GM23338 (cell line): ENCODE measurements around the gene DTL. TPM values are rescaled to one million over a fixed set of nuclear protein-coding genes. Genes with fewer than 3 reads are reported as not detected.

Source experiments
- ATAC-seq: fragments of 200-7000 bp; cut with Tn5 transposase; 3 replicates; pipeline ENCODE4 v1.9.1; 2020
- DNase-seq: peaks from one replicate; pipeline ENCODE4 v3.0.0-alpha.2; 2015; ENCODE audit warnings: low spot score
- H2AFZ ChIP-seq: fragments of 200-600 bp; sonication (generic); 2 replicates; pipeline ENCODE4 v1.8.0; 2016; ENCODE audit warnings: antibody characterized with exemption, mild to moderate bottlenecking, moderate library complexity
- H3F3A ChIP-seq: fragments of 200-600 bp; sonication (generic); replicated peaks from 2 replicates; pipeline ENCODE4 v1.8.0; 2017; ENCODE audit warnings: antibody characterized with exemption, mixed run types, low read depth
- H3K27ac ChIP-seq: fragments of 200-600 bp; sonication (generic); 2 replicates; pipeline ENCODE4 v1.6.1; 2016; ENCODE audit warnings: low read depth
- H3K27me3 ChIP-seq: fragments of 200-600 bp; sonication (generic); 2 replicates; pipeline ENCODE4 v1.8.0; 2016; ENCODE audit warnings: mild to moderate bottlenecking, mixed run types, moderate library complexity; ENCODE audit not compliant: insufficient read depth
- H3K36me3 ChIP-seq: fragments of 200-600 bp; sonication (generic); 2 replicates; pipeline ENCODE4 v1.8.0; 2016; ENCODE audit warnings: mild to moderate bottlenecking; ENCODE audit not compliant: insufficient read depth
- H3K4me1 ChIP-seq: fragments of 200-600 bp; sonication (generic); 2 replicates; pipeline ENCODE4 v1.8.0; 2016; ENCODE audit warnings: mild to moderate bottlenecking, moderate library complexity; ENCODE audit not compliant: insufficient read depth
- H3K4me2 ChIP-seq: fragments of 200-600 bp; sonication (generic); 2 replicates; pipeline ENCODE4 v1.7.1; 2017; ENCODE audit warnings: mixed run types
- H3K4me3 ChIP-seq: fragments of 200-600 bp; sonication (generic); 2 replicates; pipeline ENCODE4 v1.6.1; 2016; ENCODE audit warnings: mixed run types
- H3K79me2 ChIP-seq: fragments of 200-600 bp; sonication (generic); replicated peaks from 2 replicates; pipeline ENCODE4 v1.8.0; 2017; ENCODE audit warnings: mild to moderate bottlenecking; ENCODE audit not compliant: insufficient read depth
- H3K9me2 ChIP-seq: fragments of 200-600 bp; sonication (generic); 2 replicates; pipeline ENCODE4 v1.8.0; 2017; ENCODE audit not compliant: insufficient read depth
- H4K20me1 ChIP-seq: fragments of 200-600 bp; sonication (generic); replicated peaks from 2 replicates; pipeline ENCODE4 v1.8.0; 2017; ENCODE audit warnings: mild to moderate bottlenecking; ENCODE audit not compliant: insufficient read depth
- H3K27ac Mint-ChIP-seq: 2 replicates; pipeline ENCODE4 v1.8.0; 2020; ENCODE audit warnings: inconsistent platforms, mild to moderate bottlenecking, moderate library complexity, mixed read lengths
- H3K27me3 Mint-ChIP-seq: 3 replicates; pipeline ENCODE4 v1.8.0; 2022; ENCODE audit warnings: low read depth, mild to moderate bottlenecking, moderate library complexity, mixed read lengths, inconsistent platforms; ENCODE audit not compliant: insufficient read depth, poor library complexity
- H3K36me3 Mint-ChIP-seq: 3 replicates; pipeline ENCODE4 v1.8.0; 2021; ENCODE audit warnings: low read depth, mild to moderate bottlenecking, inconsistent platforms, moderate library complexity, mixed read lengths
- H3K4me1 Mint-ChIP-seq: 3 replicates; pipeline ENCODE4 v1.8.0; 2020; ENCODE audit warnings: mild to moderate bottlenecking, inconsistent platforms, mixed read lengths
- H3K4me3 Mint-ChIP-seq: 3 replicates; pipeline ENCODE4 v1.8.0; 2021; ENCODE audit warnings: moderate library complexity, mild to moderate bottlenecking, inconsistent platforms, mixed read lengths
- H3K9me3 Mint-ChIP-seq: 3 replicates; pipeline ENCODE4 v1.8.0; 2020; ENCODE audit warnings: moderate library complexity, mild to moderate bottlenecking, inconsistent platforms, mixed read lengths
- CREB1 ChIP-seq: fragments of 250-450 bp; sonication (Bioruptor Pico); IDR thresholded peaks from 2 replicates; pipeline ENCODE4 v1.5.0; 2020; ENCODE audit warnings: low read depth, mild to moderate bottlenecking, moderate library complexity
- CTCF ChIP-seq, 2 experiments: fragments of 200-600 bp in 1 of 2; sonication (generic) in 1 of 2; conservative IDR thresholded peaks; 2 replicates each; pipeline versions ENCODE4 v1.5.1 to v1.6.1; 2016 to 2017; ENCODE audit warnings: antibody characterized with exemption in 2 of 2, low read depth in 2 of 2, mild to moderate bottlenecking in 2 of 2, moderate library complexity in 1 of 2
- EZH2 ChIP-seq: fragments of 200-600 bp; sonication (generic); IDR thresholded peaks from one replicate; pipeline ENCODE4 v1.8.0; 2017; ENCODE audit warnings: antibody characterized with exemption, mild to moderate bottlenecking, low read depth; ENCODE audit not compliant: unreplicated experiment
- EZH2phosphoT487 ChIP-seq: fragments of 200-600 bp; sonication (generic); IDR thresholded peaks from one replicate; pipeline ENCODE4 v1.8.1; 2018; ENCODE audit warnings: antibody characterized with exemption; ENCODE audit not compliant: unreplicated experiment
- JUNB ChIP-seq: IDR thresholded peaks from one replicate; pipeline ENCODE4 v1.6.1; 2016; ENCODE audit warnings: antibody characterized with exemption; ENCODE audit not compliant: unreplicated experiment
- NANOG ChIP-seq: IDR thresholded peaks from 2 replicates; pipeline ENCODE4 v1.6.1; 2016; ENCODE audit warnings: antibody characterized with exemption, borderline replicate concordance
- POLR2AphosphoS5 ChIP-seq: IDR thresholded peaks from 2 replicates; pipeline ENCODE4 v1.6.1; 2016; ENCODE audit warnings: antibody characterized with exemption, low read depth
- REST ChIP-seq: IDR thresholded peaks from one replicate; pipeline ENCODE4 v1.6.1; 2018; ENCODE audit warnings: antibody characterized with exemption; ENCODE audit not compliant: unreplicated experiment
- STAT1 ChIP-seq: IDR thresholded peaks from one replicate; pipeline ENCODE4 v1.6.1; 2016; ENCODE audit warnings: antibody characterized with exemption; ENCODE audit not compliant: unreplicated experiment
- ZNF114 ChIP-seq: fragments of 250-450 bp; sonication (Bioruptor Pico); IDR thresholded peaks from 2 replicates; pipeline ENCODE4 v1.5.0; 2020; ENCODE audit warnings: mild to moderate bottlenecking, moderate library complexity
- ZNF331 ChIP-seq: fragments of 250-450 bp; sonication (Bioruptor Pico); IDR thresholded peaks from 2 replicates; pipeline ENCODE4 v1.5.0; 2020; ENCODE audit warnings: low read depth, mild to moderate bottlenecking, moderate library complexity
- polyA plus RNA-seq: library from polyadenylated mRNA; unstranded; fragments of >200 nt; fragmentation: Nextera tagmentation; extraction: Ambion mirVana; gene quantifications from 2 replicates; pipeline ENCODE4 v1.2.1, GENCODE V29; 2016
- total RNA-seq: library from RNA; depleted of rRNA; stranded (reverse); fragments of >200 nt; shearing (Covaris generic); gene quantifications from 2 replicates; pipeline ENCODE4 v1.2.3, GENCODE V29; 2014
- TF ChIP-seq, protein P1 (sequence below): IDR thresholded peaks from 2 replicates; pipeline ENCODE4 v1.6.1; 2016; ENCODE audit warnings: antibody characterized with exemption
- TF ChIP-seq, protein P2 (sequence below): fragments of 250-450 bp; sonication (Bioruptor Pico); IDR thresholded peaks from 2 replicates; pipeline ENCODE4 v1.5.0; 2020; ENCODE audit warnings: mild to moderate bottlenecking, moderate library complexity

The DTL gene
- total and polyA plus RNA-seq, 2 experiments from 2014 or later = 26.5 to 58.8 TPM

DNA sequence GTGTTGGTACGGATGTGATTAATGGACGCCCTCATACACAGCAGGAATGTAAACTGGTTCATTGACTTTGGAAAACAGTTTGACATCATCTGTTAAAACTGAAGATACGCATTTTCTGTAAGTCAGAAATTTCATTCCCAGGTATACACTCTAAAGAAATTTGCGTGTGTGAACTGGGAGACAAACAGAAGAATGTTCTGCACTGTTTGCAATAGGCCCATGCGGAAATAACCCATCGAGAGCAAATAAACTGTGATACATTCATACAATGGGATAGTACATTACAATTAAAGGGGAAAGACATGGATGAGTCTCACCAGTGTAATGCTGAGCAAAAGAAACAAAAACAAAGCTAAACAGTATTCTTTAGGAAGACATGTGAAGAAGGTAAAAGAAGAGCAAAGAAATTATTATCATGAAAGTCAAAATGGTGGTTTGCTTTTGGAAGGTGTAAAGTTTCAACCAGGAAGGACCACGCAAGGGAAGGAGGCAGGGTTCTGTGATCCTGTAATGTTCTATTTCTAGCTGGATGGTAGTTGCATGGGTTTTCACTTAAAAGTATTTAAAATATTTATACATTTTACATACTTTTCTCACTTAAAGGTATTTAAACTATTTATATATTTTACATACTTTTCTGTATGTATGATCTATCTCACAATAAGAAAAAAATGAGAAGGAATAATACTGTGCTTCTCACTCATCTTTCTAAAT lies 30.5 kb upstream of the DTL start:
- no peaks in the 10 kb centered on the region for H3K27me3 ChIP-seq
- H3K27ac Mint-ChIP-seq = no peak overlapping the region
- no peaks in the 10 kb centered on the region for H3K27me3 Mint-ChIP-seq

More for the DNA sequence above, 30.5 kb upstream of the DTL start:
- ATAC-seq (no peak), DNase-seq (no peak)
- H3K9me2 ChIP-seq = no peaks in the 10 kb centered on the region
- no peak overlapping the region for H3K27ac ChIP-seq
- H3K4me1 ChIP-seq = no peaks in the 10 kb centered on the region
- no peaks in the 10 kb centered on the region for H4K20me1 ChIP-seq
- no peaks in the 10 kb centered on the region for H3K36me3 ChIP-seq
- Mint-ChIP-seq H3K4me1 (0 out of 3 replicates have a peak, but pooled peaks cover 5% of the 10 kb centered on the region), H3K4me3 (no peak overlapping the region), H3K9me3 (no peaks in the 10 kb centered on the region), H3K36me3 (peaks cover 8% of the 10 kb centered on the region; the same call in 2 of the 3 replicates)
- no peak overlapping the region for H2AFZ ChIP-seq
- no peaks in the 10 kb centered on the region for H3F3A ChIP-seq
- H3K4me3 ChIP-seq = no peak overlapping the region
- no peaks in the 10 kb centered on the region for H3K79me2 ChIP-seq
- TF ChIP-seq ZNF114 (CRISPR knock-in tag) (no peak), EZH2phosphoT487 (no peak), POLR2AphosphoS5 (no peak), NANOG (no peak), ZNF331 (CRISPR knock-in tag) (no peak), JUNB (no peak), EZH2 (no peak), CREB1 (CRISPR knock-in tag) (no peak), CTCF (conservative IDR thresholded peaks at IDR 0.05; ENCODE audit: low read depth in 2 of 2) (no peak), STAT1 (no peak), REST (no peak)
- TF ChIP-seq, protein P1, sequence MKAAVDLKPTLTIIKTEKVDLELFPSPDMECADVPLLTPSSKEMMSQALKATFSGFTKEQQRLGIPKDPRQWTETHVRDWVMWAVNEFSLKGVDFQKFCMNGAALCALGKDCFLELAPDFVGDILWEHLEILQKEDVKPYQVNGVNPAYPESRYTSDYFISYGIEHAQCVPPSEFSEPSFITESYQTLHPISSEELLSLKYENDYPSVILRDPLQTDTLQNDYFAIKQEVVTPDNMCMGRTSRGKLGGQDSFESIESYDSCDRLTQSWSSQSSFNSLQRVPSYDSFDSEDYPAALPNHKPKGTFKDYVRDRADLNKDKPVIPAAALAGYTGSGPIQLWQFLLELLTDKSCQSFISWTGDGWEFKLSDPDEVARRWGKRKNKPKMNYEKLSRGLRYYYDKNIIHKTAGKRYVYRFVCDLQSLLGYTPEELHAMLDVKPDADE = no peak
- TF ChIP-seq, protein P2, sequence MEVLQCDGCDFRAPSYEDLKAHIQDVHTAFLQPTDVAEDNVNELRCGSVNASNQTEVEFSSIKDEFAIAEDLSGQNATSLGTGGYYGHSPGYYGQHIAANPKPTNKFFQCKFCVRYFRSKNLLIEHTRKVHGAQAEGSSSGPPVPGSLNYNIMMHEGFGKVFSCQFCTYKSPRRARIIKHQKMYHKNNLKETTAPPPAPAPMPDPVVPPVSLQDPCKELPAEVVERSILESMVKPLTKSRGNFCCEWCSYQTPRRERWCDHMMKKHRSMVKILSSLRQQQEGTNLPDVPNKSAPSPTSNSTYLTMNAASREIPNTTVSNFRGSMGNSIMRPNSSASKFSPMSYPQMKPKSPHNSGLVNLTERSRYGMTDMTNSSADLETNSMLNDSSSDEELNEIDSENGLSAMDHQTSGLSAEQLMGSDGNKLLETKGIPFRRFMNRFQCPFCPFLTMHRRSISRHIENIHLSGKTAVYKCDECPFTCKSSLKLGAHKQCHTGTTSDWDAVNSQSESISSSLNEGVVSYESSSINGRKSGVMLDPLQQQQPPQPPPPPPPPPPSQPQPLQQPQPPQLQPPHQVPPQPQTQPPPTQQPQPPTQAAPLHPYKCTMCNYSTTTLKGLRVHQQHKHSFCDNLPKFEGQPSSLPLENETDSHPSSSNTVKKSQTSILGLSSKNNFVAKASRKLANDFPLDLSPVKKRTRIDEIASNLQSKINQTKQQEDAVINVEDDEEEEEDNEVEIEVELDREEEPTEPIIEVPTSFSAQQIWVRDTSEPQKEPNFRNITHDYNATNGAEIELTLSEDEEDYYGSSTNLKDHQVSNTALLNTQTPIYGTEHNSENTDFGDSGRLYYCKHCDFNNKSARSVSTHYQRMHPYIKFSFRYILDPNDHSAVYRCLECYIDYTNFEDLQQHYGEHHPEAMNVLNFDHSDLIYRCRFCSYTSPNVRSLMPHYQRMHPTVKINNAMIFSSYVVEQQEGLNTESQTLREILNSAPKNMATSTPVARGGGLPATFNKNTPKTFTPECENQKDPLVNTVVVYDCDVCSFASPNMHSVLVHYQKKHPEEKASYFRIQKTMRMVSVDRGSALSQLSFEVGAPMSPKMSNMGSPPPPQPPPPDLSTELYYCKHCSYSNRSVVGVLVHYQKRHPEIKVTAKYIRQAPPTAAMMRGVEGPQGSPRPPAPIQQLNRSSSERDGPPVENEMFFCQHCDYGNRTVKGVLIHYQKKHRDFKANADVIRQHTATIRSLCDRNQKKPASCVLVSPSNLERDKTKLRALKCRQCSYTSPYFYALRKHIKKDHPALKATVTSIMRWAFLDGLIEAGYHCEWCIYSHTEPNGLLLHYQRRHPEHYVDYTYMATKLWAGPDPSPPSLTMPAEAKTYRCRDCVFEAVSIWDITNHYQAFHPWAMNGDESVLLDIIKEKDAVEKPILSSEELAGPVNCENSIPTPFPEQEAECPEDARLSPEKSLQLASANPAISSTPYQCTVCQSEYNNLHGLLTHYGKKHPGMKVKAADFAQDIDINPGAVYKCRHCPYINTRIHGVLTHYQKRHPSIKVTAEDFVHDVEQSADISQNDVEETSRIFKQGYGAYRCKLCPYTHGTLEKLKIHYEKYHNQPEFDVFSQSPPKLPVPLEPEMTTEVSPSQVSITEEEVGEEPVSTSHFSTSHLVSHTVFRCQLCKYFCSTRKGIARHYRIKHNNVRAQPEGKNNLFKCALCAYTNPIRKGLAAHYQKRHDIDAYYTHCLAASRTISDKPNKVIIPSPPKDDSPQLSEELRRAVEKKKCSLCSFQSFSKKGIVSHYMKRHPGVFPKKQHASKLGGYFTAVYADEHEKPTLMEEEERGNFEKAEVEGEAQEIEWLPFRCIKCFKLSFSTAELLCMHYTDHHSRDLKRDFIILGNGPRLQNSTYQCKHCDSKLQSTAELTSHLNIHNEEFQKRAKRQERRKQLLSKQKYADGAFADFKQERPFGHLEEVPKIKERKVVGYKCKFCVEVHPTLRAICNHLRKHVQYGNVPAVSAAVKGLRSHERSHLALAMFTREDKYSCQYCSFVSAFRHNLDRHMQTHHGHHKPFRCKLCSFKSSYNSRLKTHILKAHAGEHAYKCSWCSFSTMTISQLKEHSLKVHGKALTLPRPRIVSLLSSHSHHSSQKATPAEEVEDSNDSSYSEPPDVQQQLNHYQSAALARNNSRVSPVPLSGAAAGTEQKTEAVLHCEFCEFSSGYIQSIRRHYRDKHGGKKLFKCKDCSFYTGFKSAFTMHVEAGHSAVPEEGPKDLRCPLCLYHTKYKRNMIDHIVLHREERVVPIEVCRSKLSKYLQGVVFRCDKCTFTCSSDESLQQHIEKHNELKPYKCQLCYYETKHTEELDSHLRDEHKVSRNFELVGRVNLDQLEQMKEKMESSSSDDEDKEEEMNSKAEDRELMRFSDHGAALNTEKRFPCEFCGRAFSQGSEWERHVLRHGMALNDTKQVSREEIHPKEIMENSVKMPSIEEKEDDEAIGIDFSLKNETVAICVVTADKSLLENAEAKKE = no peak
- no peak overlapping the region for H3K4me2 ChIP-seq
